ENCODE measurements around the gene CIAPIN1.

GRCh38 chr16:57477531-57478202 lies 30.5 kb upstream of the CIAPIN1 start:
- TF ChIP-seq EZH2 (IDR thresholded peaks at IDR 0.05): no peak
- TF ChIP-seq MAX (IDR thresholded peaks at IDR 0.05): no peak
- no peak for TF ChIP-seq REST (IDR thresholded peaks at IDR 0.05; ENCODE audit: low read depth)
- no peak for TF ChIP-seq EZH2phosphoT487 (IDR thresholded peaks at IDR 0.05; ENCODE audit: borderline replicate concordance)
- TF ChIP-seq POLR2A (IDR thresholded peaks at IDR 0.05; ENCODE audit: borderline replicate concordance, extremely low read depth, insufficient read depth, insufficient read length): no peak
- no peak for TF ChIP-seq CTCF (IDR thresholded peaks at IDR 0.05 in 2 of 3, conservative IDR thresholded peaks at IDR 0.05 in 1 of 3; ENCODE audit: borderline replicate concordance in 1 of 3, insufficient read depth in 1 of 3, low read depth in 2 of 3, low read length in 2 of 3)
- TF ChIP-seq CBX3 (IDR thresholded peaks at IDR 0.05; ENCODE audit: low read depth): no peak
- no peak for TF ChIP-seq TCF7L2 (IDR thresholded peaks at IDR 0.05; ENCODE audit: borderline replicate concordance, extremely low read depth, insufficient read depth, insufficient read length)
- no peak for TF ChIP-seq POLR2AphosphoS5 (IDR thresholded peaks at IDR 0.05; ENCODE audit: low read depth, low read length)
- TF ChIP-seq ATF3 (IDR thresholded peaks at IDR 0.05): no peak
